B cell (primary cell): ENCODE data around the gene PCDHA1.
"Not testable (repeated sequence)": the region's sequence is repeated elsewhere in the genome, so short reads cannot be mapped to it uniquely, and the experiment has no call there.

Experiments
- EZH2 ChIP-seq: IDR thresholded peaks from 2 replicates; pipeline ENCODE4 v1.6.1; 2012; ENCODE audit warnings: borderline replicate concordance, low read depth, mild to moderate bottlenecking, moderate library complexity, low read length; ENCODE audit not compliant: insufficient read depth, poor library complexity, severe bottlenecking
- TF ChIP-seq, protein P1 (sequence below): fragments of 200-600 bp; IDR thresholded peaks from one replicate; pipeline ENCODE4 v1.8.0; 2022; ENCODE audit warnings: antibody characterized with exemption, mild to moderate bottlenecking

DNA sequence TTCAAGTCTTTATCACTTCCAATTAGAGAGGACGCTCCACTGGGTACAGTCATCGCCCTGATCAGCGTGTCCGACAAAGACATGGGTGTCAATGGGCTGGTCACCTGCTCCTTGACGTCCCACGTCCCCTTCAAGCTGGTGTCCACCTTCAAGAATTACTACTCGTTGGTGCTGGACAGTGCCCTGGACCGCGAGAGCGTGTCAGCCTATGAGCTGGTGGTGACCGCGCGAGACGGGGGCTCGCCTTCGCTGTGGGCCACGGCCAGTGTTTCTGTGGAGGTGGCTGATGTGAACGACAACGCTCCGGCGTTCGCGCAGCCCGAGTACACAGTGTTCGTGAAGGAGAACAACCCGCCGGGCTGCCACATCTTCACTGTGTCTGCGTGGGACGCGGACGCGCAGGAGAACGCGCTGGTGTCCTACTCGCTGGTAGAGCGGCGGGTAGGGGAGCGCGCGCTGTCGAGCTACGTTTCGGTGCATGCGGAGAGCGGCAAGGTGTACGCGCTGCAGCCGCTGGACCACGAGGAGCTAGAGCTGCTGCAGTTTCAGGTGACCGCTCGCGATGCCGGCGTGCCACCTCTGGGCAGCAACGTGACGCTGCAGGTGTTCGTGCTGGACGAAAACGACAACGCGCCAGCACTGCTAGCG lies 22.4 kb downstream of the PCDHA1 start:
- TF ChIP-seq, protein P1, sequence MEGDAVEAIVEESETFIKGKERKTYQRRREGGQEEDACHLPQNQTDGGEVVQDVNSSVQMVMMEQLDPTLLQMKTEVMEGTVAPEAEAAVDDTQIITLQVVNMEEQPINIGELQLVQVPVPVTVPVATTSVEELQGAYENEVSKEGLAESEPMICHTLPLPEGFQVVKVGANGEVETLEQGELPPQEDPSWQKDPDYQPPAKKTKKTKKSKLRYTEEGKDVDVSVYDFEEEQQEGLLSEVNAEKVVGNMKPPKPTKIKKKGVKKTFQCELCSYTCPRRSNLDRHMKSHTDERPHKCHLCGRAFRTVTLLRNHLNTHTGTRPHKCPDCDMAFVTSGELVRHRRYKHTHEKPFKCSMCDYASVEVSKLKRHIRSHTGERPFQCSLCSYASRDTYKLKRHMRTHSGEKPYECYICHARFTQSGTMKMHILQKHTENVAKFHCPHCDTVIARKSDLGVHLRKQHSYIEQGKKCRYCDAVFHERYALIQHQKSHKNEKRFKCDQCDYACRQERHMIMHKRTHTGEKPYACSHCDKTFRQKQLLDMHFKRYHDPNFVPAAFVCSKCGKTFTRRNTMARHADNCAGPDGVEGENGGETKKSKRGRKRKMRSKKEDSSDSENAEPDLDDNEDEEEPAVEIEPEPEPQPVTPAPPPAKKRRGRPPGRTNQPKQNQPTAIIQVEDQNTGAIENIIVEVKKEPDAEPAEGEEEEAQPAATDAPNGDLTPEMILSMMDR = not testable (repeated sequence)
- TF ChIP-seq EZH2 = not testable (repeated sequence)
